Osteoblast (primary cell): Measurements from ENCODE around the gene PLCB4. TPM values are rescaled to one million over a fixed set of nuclear protein-coding genes. Genes with fewer than 3 reads are reported as not detected.
"Not testable (repeated sequence)": the region's sequence is repeated elsewhere in the genome, so short reads cannot be mapped to it uniquely, and the experiment has no call there.

ENCODE experiments used
- DNase-seq: peaks from one replicate; pipeline ENCODE4 v3.0.0; 2011; ENCODE audit warnings: low spot score, mixed read lengths; ENCODE audit not compliant: insufficient read length; ENCODE audit errors: missing footprints
- H2AFZ ChIP-seq: 2 replicates; pipeline ENCODE4 v1.6.0; 2011; ENCODE audit warnings: mild to moderate bottlenecking, low read length
- H3K27ac ChIP-seq: 2 replicates; pipeline ENCODE4 v1.5.1; 2011; ENCODE audit warnings: mild to moderate bottlenecking, low read depth, low read length, moderate library complexity
- H3K27me3 ChIP-seq: 2 replicates; pipeline ENCODE4 v1.6.0; 2012; ENCODE audit warnings: mild to moderate bottlenecking, control low read depth, inconsistent platforms, low read length, moderate library complexity; ENCODE audit not compliant: insufficient read depth
- H3K36me3 ChIP-seq: 2 replicates; pipeline ENCODE4 v1.5.1; 2011; ENCODE audit warnings: mild to moderate bottlenecking, low read length, control low read depth, moderate library complexity; ENCODE audit not compliant: insufficient read depth
- H3K4me1 ChIP-seq: 2 replicates; pipeline ENCODE4 v1.5.1; 2011; ENCODE audit warnings: mild to moderate bottlenecking, low read length, control low read depth, moderate library complexity; ENCODE audit not compliant: insufficient read depth
- H3K4me2 ChIP-seq: 2 replicates; pipeline ENCODE4 v1.6.0; 2011; ENCODE audit warnings: mild to moderate bottlenecking, low read length; ENCODE audit not compliant: insufficient read depth
- H3K4me3 ChIP-seq: fragments of 200-600 bp; sonication (generic); 3 replicates; pipeline ENCODE4 v1.5.1; 2012; ENCODE audit warnings: mild to moderate bottlenecking, low read length, inconsistent platforms; ENCODE audit not compliant: insufficient read depth
- H3K79me2 ChIP-seq: 2 replicates; pipeline ENCODE4 v1.6.0; 2012; ENCODE audit warnings: mild to moderate bottlenecking, low read length, control low read depth, inconsistent platforms; ENCODE audit not compliant: insufficient read depth
- H3K9me3 ChIP-seq: 2 replicates; pipeline ENCODE4 v1.5.1; 2011; ENCODE audit warnings: low read depth, low read length, control low read depth
- H4K20me1 ChIP-seq: 2 replicates; pipeline ENCODE4 v1.6.0; 2012; ENCODE audit warnings: mild to moderate bottlenecking, low read length, control low read depth; ENCODE audit not compliant: insufficient read depth
- total RNA-seq: library from RNA; depleted of rRNA; stranded (reverse); fragments of >200 nt; gene quantifications from 2 replicates; pipeline ENCODE4 v1.2.3, GENCODE V29; 2012
- TF ChIP-seq, protein P1 (sequence below): IDR thresholded peaks from 2 replicates; pipeline ENCODE4 v1.5.1; 2011; ENCODE audit warnings: mild to moderate bottlenecking, low read depth, low read length, moderate library complexity; ENCODE audit errors: extremely low read depth

PLCB4 gene
- total RNA-seq, 1 donor: 13.0 TPM

DNA sequence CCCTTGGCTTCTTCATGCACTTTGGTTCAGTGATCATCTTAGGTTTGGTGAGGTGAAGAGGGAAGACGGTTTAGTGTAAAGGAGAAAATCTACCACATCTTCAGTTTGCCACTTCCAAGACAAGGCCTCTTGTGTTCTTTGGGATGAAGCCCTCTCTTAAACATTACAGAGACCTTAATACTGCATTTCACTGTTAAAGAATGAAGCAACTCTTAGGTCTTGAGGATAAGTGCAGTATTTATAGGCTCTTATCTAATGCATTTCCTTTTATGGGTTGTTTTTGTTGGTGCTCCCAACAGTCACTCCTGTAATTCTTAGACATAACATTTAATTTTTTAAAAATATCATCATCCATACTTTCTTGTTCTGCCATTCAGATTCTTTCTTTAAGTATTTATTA lies 305.6 kb downstream of the PLCB4 start:
- Histone ChIP-seq H4K20me1 (no peaks in the 10 kb centered on the region), H3K79me2 (no peaks in the 10 kb centered on the region), H2AFZ (no peak overlapping the region), H3K4me1 (no peaks in the 10 kb centered on the region), H3K4me3 (no peak overlapping the region), H3K27ac (no peak overlapping the region), H3K36me3 (peaks cover 15% of the 10 kb centered on the region), H3K27me3 (no peaks in the 10 kb centered on the region), H3K9me3 (no peaks in the 10 kb centered on the region), H3K4me2 (no peak overlapping the region)
- TF ChIP-seq, protein P1, sequence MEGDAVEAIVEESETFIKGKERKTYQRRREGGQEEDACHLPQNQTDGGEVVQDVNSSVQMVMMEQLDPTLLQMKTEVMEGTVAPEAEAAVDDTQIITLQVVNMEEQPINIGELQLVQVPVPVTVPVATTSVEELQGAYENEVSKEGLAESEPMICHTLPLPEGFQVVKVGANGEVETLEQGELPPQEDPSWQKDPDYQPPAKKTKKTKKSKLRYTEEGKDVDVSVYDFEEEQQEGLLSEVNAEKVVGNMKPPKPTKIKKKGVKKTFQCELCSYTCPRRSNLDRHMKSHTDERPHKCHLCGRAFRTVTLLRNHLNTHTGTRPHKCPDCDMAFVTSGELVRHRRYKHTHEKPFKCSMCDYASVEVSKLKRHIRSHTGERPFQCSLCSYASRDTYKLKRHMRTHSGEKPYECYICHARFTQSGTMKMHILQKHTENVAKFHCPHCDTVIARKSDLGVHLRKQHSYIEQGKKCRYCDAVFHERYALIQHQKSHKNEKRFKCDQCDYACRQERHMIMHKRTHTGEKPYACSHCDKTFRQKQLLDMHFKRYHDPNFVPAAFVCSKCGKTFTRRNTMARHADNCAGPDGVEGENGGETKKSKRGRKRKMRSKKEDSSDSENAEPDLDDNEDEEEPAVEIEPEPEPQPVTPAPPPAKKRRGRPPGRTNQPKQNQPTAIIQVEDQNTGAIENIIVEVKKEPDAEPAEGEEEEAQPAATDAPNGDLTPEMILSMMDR: no peak
- DNase-seq: no peak

DNA sequence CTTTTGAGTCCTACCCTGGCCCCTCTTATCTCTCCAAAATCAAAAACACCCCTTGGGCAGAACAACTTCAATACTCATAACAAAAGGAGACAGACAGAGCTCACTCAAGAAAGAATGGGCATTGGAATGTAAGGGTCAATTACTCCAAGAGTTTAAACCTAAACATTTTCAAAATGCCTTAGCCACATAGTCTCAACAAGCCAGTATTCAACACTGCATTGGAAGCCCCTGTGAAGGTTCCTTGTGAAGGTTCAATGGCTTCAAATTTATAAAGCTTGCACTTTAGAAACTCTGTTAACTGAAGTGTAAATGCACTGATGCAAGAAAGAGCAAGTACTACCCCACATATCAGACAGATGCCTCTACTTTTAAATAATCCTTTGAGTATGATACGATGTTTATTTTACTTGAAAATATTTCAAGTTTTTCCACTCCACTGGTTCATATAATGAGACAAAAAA lies 306.4 kb downstream of the PLCB4 start:
- H3K4me1 ChIP-seq: no peaks in the 10 kb centered on the region
- no peaks in the 10 kb centered on the region for H3K9me3 ChIP-seq
- no peaks in the 10 kb centered on the region for H4K20me1 ChIP-seq
- no peak overlapping the region for H3K4me3 ChIP-seq
- TF ChIP-seq, protein P1: no peak
- H3K79me2 ChIP-seq: no peaks in the 10 kb centered on the region
- DNase-seq: no peak
- H3K27ac ChIP-seq: no peak overlapping the region
- no peak overlapping the region for H3K4me2 ChIP-seq
- H3K36me3 ChIP-seq: peaks cover 15% of the 10 kb centered on the region
- H3K27me3 ChIP-seq: no peaks in the 10 kb centered on the region
- H2AFZ ChIP-seq: no peak overlapping the region

DNA sequence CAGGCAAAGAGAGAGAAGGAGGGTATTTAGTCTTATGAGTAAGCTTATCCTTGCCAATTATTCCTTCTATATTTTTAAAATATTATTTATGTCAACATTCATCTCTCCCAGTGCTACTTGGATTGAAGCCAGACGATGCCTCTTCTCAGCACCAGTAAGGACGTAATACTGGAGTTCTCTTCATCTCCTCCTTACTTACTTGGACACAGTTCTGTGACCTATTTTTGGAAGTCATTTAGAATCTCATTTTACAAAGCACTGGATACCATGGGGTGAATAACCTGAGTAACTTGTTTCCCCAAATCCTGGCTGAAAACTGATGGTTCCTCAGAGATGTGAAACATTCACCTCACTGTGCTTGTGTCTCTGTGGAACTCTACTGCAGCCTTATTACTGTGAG lies 308.1 kb downstream of the PLCB4 start:
- Histone ChIP-seq H3K79me2 (no peaks in the 10 kb centered on the region), H3K27ac (no peak overlapping the region), H3K27me3 (no peaks in the 10 kb centered on the region), H3K4me3 (no peak overlapping the region), H3K4me1 (no peaks in the 10 kb centered on the region), H3K36me3 (peaks cover 15% of the 10 kb centered on the region), H3K9me3 (no peaks in the 10 kb centered on the region), H4K20me1 (no peaks in the 10 kb centered on the region), H3K4me2 (no peak overlapping the region), H2AFZ (no peak overlapping the region)
- TF ChIP-seq, protein P1: no peak
- no peak for DNase-seq

DNA sequence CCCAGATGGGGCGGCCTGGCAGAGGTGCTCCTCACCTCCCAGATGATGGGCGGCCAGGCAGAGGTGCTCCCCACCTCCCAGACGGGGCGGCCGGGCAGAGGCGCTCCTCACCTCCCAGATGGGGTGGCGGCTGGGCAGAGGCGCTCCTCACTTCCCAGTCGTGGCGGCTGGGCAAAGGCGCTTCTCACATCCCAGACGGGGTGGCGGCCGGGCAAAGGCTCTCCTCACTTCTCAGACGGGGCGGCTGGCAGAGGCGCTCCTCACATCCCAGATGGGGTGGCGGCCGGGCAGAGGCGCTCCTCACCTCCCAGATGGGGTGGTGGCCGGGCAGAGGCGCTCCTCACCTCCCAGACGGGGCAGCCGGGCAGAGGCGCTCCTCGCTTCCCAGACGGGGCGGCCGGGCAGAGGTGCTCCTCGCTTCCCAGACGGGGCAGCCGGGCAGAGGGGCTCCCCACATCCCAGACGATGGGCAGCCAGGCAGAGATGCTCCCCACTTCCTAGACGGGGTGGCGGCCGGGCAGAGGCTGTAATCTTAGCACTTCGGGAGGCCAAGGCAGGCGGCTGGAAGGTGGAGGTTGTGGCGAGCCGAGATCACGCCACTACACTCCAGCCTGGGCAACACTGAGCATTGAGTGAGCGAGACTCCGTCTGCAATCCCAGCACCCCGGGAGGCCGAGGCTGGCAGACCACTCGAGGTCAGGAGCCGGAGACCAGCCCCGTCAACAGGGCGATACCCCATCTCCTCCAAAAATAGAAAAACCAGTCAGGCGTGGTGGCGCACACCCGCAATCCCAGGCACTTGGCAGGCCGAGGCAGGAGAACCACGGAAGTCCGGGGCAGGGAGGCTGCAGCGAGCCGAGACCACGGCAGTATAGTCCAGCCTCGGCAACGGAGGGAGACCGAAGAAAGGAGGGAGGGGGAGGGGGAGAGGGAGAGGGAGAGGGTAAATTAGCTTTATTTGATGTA lies 316.7 kb downstream of the PLCB4 start:
- not testable (repeated sequence) for H3K4me2 ChIP-seq, H3K4me1 ChIP-seq, H3K9me3 ChIP-seq, H3K79me2 ChIP-seq, DNase-seq, H2AFZ ChIP-seq, H3K27me3 ChIP-seq, H3K4me3 ChIP-seq, H3K27ac ChIP-seq, H4K20me1 ChIP-seq
- H3K36me3 ChIP-seq: peaks cover 15% of the 10 kb centered on the region
